IMR-90 (cell line): ENCODE measurements around the gene OGT.
"Not testable (repeated sequence)": the region's sequence is repeated elsewhere in the genome, so short reads cannot be mapped to it uniquely, and the experiment has no call there.

Experiments used
- CEBPB ChIP-seq: IDR thresholded peaks from 2 replicates; pipeline ENCODE4 v1.6.1; 2012; ENCODE audit warnings: low read depth, low read length, improper control_type of control experiment
- CHD1 ChIP-seq: IDR thresholded peaks from 2 replicates; pipeline ENCODE4 v1.6.1; 2012; ENCODE audit warnings: low read depth, low read length, improper control_type of control experiment
- FOS ChIP-seq: fragments of 150-350 bp; IDR thresholded peaks from 2 replicates; pipeline ENCODE4 v1.6.1; 2016; ENCODE audit warnings: low read depth, low read length
- MAFK ChIP-seq: IDR thresholded peaks from 2 replicates; pipeline ENCODE4 v1.6.1; 2012; ENCODE audit warnings: low read depth, low read length, improper control_type of control experiment
- POLR2A ChIP-seq: IDR thresholded peaks from 2 replicates; pipeline ENCODE4 v1.6.1; 2012; ENCODE audit warnings: mild to moderate bottlenecking, low read depth, low read length
- RAD21 ChIP-seq: IDR thresholded peaks from 2 replicates; pipeline ENCODE4 v1.6.1; 2012; ENCODE audit warnings: low read length, improper control_type of control experiment
- RCOR1 ChIP-seq: IDR thresholded peaks from 2 replicates; pipeline ENCODE4 v1.6.1; 2012; ENCODE audit warnings: mild to moderate bottlenecking, low read length, improper control_type of control experiment; ENCODE audit not compliant: insufficient replicate concordance
- SMC3 ChIP-seq: fragments of 150-350 bp; IDR thresholded peaks from 2 replicates; pipeline ENCODE4 v1.6.1; 2016; ENCODE audit warnings: low read depth, mild to moderate bottlenecking, antibody characterized with exemption, low read length, moderate library complexity
- TF ChIP-seq, protein P1 (sequence below): conservative IDR thresholded peaks from 2 replicates; pipeline ENCODE4 v1.5.1; 2012; ENCODE audit warnings: mild to moderate bottlenecking, low read depth, low read length, improper control_type of control experiment

DNA sequence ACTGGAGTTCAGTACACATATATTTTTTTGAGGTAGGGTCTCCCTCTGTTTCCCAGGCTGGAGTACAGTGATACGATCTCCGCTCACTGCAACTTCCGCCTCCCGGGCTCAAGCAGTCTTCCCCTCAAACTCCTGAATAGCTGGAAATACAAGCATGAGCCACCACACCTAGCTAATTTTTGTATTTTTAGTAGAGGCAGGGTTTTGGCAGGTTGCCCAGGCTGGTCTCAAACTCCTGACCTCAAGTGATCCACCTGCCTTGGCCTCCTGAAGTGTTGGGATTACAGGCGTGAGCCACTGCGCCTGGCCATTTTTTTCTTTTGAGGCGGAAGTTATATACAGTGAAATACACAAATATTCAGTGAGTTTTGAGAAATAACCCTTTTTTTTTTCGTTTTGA, 38.5 kb downstream of the OGT start:
- TF ChIP-seq, protein P1, sequence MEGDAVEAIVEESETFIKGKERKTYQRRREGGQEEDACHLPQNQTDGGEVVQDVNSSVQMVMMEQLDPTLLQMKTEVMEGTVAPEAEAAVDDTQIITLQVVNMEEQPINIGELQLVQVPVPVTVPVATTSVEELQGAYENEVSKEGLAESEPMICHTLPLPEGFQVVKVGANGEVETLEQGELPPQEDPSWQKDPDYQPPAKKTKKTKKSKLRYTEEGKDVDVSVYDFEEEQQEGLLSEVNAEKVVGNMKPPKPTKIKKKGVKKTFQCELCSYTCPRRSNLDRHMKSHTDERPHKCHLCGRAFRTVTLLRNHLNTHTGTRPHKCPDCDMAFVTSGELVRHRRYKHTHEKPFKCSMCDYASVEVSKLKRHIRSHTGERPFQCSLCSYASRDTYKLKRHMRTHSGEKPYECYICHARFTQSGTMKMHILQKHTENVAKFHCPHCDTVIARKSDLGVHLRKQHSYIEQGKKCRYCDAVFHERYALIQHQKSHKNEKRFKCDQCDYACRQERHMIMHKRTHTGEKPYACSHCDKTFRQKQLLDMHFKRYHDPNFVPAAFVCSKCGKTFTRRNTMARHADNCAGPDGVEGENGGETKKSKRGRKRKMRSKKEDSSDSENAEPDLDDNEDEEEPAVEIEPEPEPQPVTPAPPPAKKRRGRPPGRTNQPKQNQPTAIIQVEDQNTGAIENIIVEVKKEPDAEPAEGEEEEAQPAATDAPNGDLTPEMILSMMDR: not testable (repeated sequence)
- TF ChIP-seq CEBPB, SMC3, RAD21, CHD1, RCOR1, POLR2A, MAFK, FOS: not testable (repeated sequence)
